HG03442 (cell line): ENCODE data around the gene PIGO.

Source experiments
- ATAC-seq: cut with Tn5 transposase; IDR thresholded peaks from one replicate; pipeline ENCODE4 v1.9.1; 2021; ENCODE audit warnings: mild to moderate bottlenecking, moderate library complexity; ENCODE audit not compliant: unreplicated experiment

PIGO gene

GRCh38 chr9:35096035-35096849, at the start of gene PIGO:
TSS of gene PIGO (minus strand) at chr9:35096591. CDS start at chr9:35095565, 1,026 bp downstream.
- peak; percentile 87 for ATAC-seq

GRCh38 chr9:35142037-35142436, 45.6 kb upstream of the PIGO start:
- ATAC-seq, result no peak

DNA sequence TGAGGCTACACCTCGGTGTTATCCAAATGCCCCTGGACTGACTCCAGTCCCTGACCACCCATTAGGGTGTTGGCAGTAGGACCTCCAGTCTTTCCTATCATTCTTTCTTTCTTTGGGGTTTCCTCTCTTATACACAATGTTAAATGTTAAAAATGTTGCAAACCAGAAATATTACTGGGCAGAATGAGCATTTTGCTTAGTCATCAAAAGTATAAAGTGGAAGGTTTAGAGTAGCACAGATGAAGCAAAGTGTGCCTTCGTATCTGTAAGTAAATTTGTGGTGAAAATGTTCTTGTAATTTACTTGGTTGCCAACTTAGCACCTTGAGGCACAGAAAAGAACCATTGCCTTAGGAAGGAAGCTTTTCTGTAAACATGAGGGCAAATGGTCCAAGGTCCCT, 43.7 kb upstream of the PIGO start:
- ATAC-seq, result no peak

DNA sequence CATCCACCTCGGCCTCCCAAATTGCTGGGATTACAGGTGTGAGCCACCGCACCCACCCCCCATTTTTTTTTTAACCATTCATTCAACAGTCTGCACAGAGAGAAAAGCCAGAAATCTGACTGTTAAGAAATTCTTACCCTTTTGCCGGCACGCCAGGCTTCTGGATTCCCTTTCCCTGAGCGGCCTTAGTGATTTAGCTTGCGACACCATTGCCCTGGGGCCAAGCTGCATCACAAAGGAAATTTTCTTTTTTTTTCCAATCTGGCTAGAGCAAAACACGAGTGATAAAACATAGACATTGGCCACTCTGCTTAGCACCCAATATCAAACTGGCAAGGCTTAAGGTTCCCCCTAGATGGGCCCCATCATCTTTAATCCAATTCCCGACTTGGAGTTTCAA, 40.5 kb upstream of the PIGO start:
- ATAC-seq, result no peak

DNA sequence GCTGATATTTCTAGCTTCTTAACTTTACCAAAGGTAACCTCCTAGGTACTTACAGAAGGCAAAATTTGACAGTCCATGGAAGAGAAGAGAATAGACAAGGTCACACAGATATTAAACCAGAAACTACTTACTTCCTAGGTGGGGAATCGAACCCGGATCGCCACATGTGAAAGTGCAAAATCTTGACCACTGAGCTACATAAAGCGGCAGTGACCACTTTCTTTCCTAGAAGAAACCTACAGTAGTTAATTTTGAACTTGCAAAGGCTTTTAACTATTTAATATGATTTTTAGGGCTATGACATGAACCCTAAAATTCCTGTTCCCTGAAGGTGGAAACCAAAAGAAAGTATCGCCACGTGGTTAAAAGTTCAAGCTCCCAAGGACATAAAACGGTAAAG, 39.6 kb upstream of the PIGO start:
- no peak for ATAC-seq

- ATAC-seq, result no peak
These were observed 38.5 kb upstream of the PIGO start for GRCh38 chr9:35134920-35135319.

GRCh38 chr9:35116898-35117551, 20.6 kb upstream of the PIGO start:
- peak; percentile 39 for ATAC-seq

GRCh38 chr9:35116539-35116897, 20.1 kb upstream of the PIGO start:
- peak; percentile 1 for ATAC-seq

- ATAC-seq, result peak; percentile 41
These were observed 19.5 kb upstream of the PIGO start, which contains the start of gene ATOSB for GRCh38 chr9:35115680-35116538. TSS of gene ATOSB (minus strand) at chr9:35115862. CDS start at chr9:35108274, 7,588 bp downstream.

DNA sequence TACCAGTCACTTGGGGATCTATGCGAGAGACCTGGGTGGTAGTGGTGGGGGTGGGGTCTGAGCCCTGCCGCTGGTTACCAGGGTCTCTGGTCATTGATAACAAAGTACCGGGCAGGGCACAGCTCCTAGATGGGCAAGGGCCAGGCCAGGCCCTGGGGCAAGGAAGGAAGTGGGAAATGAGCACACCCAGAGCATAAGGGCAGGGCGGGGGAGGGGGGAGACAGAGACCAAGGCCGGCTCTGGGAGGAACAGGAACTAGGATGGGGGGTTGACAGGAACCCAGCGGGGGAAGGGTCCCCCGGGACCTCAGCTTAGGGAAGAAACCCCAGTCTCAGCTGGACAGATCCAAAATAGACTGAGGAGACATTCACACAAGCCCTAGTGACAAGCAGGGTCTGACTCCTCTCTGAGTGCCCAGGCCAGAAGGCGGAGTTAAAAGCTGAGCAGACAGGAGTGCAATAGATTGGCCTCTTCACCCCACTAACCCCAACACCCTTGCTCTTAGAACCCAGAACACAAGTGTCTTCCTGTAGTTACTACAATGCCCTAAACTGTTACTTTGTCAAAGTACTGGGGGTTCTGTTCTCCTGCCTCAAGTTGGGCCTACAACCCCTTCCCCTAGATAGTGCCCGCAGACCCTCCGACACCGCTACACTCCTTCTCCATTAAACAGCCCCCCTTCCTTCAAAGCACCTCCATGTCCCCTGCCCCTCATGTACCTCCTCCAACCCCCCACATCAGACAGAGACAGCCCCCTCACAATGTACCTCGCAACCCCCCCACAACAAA, 18.6 kb upstream of the PIGO start:
- ATAC-seq, result no peak

DNA sequence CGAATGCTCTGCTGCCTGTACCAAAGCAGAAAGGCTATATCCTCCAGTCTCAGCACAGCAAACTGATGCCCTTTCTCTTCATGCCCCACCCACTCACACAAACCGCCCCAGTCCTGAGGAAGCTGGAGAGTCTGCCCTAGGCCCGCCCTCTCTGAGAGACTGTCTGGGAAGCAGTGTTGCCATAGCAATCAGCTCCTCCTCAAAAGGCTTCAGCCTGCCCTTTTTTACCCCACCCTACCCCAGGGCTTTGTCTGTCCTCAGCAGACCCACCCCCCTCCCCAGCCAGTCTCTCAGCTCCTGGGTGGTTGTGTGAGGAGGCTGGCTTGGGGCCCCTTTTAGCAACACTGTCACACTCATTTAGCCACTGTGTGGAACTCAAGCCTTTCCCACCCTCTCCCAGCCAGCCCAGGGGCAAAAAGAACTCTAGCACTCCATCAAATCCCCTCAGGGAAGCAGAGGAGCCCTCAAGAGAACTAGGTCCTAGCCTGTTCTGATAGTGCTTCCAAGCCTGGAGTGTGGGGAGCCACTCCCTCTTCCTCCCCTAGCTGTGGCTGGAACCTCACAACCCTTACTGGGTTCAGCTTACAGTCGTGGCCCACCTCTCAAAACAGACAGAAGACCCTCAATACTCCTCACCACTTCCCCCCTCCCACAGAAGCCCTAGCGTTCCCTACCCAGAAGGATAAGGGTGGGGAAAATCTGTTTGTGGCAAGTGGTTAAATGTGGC, 17.9 kb upstream of the PIGO start:
- no peak for ATAC-seq

DNA sequence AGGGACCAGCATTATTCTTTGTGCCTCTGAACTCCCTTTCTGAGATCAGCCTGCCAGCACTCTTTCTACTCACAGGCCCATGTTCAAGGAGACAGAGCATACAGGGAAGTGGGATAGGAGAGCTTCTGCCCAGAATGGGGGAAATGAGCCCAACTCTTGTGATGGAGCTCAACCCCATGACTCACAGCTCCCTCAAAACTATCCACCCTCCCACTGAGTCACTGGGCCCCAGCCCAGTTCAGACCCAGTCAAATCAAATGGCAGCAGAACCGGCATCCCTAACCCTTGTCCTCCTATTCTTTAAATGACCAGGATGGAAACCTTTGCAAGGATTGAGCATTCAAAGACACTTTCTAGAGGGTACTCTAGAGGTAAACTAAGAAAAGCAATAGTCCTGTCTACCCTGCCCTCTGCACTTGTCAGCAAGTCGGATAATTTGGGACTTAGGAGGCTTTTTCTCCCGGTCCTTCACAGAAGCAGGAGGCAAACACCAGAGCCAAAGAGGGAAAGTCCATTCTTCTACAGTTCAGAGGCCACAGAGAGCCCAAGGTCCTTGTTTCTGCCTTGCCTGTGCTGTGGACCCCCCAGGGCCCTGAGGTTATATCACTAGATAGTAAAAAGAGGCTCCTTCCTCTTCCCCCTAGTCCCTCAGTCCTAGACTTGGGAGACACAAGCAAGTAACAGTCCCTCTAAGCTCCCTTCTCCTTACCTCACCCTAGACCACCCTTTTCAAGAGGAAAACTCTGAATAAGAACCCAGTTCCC, 16.0 kb upstream of the PIGO start:
- no peak for ATAC-seq

GRCh38 chr9:35111001-35111933, 14.9 kb upstream of the PIGO start:
- peak; percentile 70 for ATAC-seq

DNA sequence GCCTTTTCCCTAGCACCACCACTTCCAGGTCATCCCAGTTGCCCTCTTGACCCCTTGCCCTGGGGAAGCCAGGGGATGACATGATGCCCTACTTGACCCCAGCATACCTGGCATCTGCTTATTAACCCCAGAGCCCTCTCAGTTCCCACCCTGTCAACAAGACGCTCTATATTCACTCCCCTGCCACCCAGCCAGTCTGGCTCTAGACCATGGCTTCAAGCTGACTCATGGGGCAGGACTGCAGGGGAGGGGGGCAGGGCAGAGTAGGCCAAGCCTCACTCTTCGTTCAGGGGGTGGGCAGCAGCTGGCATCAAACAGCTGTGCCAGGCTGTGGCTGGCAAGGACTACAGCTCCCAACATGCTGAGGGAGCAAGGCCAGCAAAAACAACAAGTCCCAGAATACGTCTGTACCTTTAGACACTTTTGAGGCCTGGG, 14.0 kb upstream of the PIGO start:
- ATAC-seq, result no peak

- no peak for ATAC-seq
These were observed 12.7 kb upstream of the PIGO start for GRCh38 chr9:35108946-35109575.

GRCh38 chr9:35108461-35108860, 12.1 kb upstream of the PIGO start:
- ATAC-seq, result no peak
